T-helper 2 cell (primary cell): ENCODE results near the gene TLR8.
A peak's percentile ranks its signal among the peaks of the same experiment; 100 is the strongest.
"Not testable (repeated sequence)": the region's sequence is repeated elsewhere in the genome, so short reads cannot be mapped to it uniquely, and the experiment has no call there.

Experiments used
- DNase-seq, 5 experiments: peaks; one replicate each; pipeline versions ENCODE4 v3.0.0 to v3.0.0-alpha.2; 2012 to 2022

The TLR8 gene

DNA sequence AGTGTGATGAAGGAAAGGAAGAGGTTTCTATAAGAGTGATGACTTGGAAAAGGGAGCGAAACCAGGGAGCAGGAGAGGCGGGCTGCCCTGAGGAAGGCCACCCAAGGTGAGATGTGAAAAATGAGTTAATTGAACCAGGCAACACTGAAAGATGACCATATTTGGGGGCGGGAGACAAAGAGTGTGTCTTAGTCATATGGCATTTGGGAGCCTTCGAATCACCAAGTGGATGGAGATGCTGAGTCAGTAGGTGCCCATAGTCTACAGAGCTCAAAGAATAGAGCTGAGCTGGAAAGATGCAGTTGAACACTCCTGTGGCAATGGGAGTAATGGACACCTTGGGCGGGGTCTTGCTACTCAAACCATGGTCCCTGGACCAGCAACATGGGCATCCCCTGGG, 8.3 kb upstream of the TLR8 start:
- DNase-seq = no peak

DNA sequence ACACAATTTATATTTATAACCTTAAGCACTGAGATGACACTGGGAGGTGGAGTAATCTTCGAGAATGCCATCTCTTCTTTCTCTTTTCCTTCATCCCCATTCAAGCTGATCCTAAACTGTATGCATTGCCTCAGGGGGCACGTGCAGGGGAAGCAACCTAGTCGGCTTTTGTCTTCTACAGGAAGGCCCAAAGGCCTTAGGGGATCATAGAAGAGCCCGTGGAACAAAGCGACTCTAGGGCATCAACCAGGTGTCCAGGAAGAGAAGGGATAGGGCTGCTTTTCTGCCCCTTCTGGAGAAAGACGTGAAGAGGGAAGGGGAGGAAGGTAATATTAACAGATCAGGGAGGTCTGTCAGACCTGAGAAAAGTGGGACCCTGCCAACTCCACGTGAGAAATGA, 6.9 kb upstream of the TLR8 start:
- DNase-seq = no peak

DNA sequence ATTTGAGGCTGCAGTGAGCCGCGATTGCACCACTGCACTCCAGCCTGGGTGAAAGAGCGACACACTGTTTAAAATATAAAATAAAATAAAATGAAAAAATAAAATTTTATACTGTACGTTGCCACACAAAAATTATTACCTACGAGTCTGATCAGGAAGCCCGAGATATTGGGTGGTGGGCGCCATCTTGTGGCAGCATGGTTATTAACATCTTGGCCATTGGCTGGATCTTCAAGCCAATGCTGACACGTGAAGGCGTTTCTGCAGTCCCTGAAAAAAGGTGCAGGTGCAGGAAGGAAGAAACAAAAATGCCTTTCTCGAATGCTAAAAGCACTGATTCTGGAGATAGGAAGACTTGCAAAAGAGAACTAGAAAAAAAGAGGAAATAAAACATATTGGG, 4.9 kb upstream of the TLR8 start:
- DNase-seq = peak; percentile 6 to 63 (median 33)

DNA sequence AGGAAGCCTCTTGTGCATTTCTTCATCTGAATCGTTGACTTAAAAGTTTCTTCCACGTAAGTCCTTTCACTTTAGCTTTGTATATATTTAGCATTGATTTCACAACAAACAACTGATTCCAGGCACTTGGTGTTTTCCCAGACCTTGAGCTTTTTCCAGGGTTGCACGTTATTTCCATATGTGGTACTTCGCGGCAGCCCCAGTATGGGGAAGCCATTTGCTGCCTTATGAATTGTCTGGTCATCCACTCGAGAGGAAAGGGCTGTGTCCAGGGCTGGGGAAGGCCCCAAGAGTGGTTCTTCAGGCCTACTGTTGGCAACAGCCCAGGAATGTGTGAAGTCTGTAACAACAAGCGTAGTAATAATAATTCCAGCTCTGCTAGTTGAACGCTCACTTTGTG, 2.8 kb upstream of the TLR8 start:
- no peak for DNase-seq

DNA sequence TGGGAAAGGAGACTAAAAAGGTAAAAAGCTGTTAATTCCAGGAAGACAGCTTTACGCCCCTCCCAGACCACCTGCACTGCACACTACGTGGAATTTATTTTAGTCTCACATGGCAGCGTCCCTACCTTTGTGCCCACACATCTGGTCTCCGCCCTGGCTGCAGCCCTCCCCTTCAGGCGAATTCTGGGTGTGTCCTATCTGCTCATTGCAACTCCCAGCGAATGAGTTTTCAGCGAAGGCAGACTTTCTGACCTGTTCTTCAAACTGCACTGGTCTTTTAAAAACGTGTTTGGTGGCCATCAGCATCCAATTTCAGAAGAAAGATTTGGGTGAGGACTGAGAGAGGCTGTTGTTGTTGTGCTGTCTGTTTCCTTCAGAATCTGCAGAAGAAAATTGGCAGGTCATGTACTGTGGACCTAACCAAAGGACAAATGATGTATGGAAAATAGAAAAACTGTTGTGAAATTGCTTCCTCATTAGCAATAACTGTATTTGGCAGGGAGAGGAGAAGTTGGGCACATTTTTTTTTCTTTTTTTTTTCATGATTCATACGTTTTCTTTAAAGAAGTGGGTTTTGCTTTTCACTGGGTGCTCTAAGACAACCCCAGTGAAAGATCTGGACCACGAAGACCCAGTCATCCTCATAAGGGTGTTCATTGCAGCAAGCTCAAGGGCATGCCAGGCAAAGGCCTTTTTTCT, 4.2 kb downstream of the TLR8 start:
- DNase-seq = no peak

DNA sequence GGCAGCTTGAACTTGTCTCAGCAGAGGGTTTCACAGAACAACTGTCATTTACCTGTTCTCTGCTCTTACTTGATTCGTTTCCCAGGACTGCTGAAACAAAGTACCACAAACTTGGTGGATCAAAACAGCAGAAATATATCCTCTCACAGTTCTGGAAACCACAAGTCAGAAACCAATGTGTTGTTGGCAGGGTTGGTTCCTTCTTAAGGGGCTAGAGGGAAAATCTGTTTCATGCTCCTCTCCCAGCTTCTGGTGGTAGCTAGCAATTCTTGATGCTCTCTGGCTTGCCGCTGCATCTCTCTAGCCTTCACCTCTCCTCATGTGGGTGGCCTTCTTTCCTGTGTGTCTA, 4.7 kb downstream of the TLR8 start:
- no peak for DNase-seq

DNA sequence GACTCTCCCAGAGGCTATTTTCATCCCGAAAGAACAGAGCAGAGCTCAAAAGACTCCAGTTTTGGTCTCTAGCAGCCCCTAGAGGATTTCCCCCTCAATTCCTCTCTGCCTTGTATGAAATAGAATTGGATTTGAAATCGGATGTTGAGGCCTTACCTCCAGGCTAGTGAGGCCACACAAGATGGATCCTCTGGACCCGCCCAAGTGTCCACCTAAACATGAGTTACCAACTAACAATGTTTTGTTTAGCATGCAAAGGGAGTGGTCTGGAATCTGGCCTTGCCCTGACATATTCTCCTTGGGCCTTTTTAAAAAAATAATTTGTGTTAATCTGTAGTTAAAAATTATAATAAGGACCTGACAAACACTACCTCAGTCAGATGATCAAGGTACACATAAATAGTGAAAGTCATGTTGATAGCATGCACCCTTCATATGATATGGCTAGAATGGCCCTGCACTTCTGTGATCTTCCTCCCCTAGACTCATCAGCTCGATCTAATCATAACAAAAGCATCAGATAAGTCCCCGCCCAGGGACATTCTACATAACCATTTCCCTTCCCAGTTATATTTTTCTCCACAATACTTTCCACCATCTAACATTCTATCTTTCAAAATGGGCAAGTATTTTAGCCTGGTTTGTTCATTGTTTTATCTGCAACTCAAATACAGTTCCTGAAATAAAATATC, 6.5 kb downstream of the TLR8 start:
- DNase-seq = no peak

DNA sequence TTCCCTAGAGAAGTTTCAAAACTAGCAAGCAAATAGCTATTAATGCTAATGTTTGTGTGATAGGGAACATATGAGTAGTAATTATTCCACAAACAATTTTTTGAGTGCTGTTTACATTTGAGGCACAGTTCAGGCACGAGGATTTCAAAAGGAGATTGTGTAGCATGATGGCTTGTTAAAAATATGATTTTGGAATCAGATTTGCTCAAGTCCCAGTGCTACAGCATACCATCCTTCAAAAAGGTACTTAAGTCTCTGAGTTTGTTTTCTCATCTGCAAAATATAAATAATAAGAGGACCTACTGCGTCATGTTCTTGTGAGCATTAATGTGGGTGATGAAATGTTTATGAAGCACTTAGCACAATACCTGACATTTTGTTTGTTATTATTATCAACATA, 11.3 kb downstream of the TLR8 start:
- DNase-seq = no peak

DNA sequence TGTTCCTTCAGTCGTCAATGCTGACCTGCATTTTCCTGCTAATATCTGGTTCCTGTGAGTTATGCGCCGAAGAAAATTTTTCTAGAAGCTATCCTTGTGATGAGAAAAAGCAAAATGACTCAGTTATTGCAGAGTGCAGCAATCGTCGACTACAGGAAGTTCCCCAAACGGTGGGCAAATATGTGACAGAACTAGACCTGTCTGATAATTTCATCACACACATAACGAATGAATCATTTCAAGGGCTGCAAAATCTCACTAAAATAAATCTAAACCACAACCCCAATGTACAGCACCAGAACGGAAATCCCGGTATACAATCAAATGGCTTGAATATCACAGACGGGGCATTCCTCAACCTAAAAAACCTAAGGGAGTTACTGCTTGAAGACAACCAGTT, 12.6 kb downstream of the TLR8 start:
- DNase-seq = peak in 1 of 5 experiments; percentile 15

DNA sequence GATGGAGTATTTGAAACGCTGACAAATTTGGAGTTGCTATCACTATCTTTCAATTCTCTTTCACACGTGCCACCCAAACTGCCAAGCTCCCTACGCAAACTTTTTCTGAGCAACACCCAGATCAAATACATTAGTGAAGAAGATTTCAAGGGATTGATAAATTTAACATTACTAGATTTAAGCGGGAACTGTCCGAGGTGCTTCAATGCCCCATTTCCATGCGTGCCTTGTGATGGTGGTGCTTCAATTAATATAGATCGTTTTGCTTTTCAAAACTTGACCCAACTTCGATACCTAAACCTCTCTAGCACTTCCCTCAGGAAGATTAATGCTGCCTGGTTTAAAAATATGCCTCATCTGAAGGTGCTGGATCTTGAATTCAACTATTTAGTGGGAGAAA, 13.2 kb downstream of the TLR8 start:
- no peak for DNase-seq

DNA sequence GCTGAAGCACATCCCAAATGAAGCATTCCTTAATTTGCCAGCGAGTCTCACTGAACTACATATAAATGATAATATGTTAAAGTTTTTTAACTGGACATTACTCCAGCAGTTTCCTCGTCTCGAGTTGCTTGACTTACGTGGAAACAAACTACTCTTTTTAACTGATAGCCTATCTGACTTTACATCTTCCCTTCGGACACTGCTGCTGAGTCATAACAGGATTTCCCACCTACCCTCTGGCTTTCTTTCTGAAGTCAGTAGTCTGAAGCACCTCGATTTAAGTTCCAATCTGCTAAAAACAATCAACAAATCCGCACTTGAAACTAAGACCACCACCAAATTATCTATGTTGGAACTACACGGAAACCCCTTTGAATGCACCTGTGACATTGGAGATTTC, 14.6 kb downstream of the TLR8 start:
- peak in 1 of 5 experiments; percentile 27 for DNase-seq

DNA sequence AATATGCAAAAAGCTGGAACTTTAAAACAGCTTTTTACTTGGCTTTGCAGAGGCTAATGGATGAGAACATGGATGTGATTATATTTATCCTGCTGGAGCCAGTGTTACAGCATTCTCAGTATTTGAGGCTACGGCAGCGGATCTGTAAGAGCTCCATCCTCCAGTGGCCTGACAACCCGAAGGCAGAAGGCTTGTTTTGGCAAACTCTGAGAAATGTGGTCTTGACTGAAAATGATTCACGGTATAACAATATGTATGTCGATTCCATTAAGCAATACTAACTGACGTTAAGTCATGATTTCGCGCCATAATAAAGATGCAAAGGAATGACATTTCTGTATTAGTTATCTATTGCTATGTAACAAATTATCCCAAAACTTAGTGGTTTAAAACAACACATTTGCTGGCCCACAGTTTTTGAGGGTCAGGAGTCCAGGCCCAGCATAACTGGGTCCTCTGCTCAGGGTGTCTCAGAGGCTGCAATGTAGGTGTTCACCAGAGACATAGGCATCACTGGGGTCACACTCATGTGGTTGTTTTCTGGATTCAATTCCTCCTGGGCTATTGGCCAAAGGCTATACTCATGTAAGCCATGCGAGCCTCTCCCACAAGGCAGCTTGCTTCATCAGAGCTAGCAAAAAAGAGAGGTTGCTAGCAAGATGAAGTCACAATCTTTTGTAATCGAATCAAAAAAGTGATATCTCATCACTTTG, 15.6 kb downstream of the TLR8 start:
- DNase-seq = no peak

DNA sequence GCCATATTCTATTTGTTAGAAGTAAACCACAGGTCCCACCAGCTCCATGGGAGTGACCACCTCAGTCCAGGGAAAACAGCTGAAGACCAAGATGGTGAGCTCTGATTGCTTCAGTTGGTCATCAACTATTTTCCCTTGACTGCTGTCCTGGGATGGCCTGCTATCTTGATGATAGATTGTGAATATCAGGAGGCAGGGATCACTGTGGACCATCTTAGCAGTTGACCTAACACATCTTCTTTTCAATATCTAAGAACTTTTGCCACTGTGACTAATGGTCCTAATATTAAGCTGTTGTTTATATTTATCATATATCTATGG, 16.1 kb downstream of the TLR8 start:
- no peak for DNase-seq

DNA sequence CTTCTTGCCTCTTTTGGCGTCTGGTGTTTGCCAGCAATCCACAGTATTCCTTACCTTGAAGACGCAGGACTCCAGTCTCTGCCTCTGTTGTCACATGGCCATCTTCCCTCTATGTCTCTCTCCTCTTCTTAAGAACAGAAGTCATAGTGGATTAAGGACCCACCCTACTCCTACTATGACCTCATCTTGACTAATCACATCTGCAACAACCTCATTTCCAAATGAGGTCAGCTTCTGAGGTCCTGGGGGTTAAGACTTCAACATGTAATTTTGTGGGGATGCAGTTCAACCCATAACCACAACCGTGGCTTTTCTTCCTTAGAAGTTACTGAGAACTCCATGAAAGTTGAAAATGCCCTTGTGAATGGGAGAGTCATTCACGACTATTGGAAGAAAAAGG, 23.3 kb downstream of the TLR8 start:
- no peak for DNase-seq

DNA sequence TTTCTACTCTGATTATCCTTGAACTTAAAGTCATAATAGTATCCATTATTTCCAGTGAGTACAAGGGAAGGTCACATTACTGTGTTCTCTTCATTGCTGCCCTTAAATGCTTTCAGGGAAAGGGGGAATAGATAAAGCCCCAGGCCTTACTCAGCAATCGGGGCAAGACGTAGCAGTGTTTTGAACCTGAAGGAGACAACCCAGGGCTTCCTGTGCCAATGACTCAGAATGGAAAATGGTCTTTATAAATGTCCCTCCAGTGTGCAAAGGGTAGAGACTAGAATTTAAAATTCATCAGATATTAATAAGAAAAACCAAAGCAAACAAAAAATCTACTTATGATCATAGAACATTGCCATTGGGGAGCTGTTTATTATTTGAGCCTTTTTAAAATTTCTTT, 23.7 kb downstream of the TLR8 start:
- DNase-seq = no peak

DNA sequence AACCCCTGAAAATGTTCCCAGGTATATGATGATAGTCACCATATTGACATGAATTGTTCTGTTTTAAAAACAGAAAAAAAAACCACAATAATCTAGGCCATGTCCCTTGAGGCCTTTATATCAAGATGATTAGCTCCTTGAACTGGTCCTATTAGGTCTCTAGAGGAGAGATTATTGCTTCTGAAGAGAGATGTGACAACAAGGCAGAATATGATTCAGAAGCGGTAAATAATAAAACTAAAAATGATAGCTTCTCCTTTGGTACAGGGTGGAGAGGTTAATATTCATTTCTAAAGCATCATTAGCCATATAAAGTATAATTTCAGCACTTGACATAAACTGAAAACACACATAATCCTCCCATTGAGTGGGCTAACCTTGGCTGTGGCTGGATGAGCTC, 25.8 kb downstream of the TLR8 start:
- no peak for DNase-seq

DNA sequence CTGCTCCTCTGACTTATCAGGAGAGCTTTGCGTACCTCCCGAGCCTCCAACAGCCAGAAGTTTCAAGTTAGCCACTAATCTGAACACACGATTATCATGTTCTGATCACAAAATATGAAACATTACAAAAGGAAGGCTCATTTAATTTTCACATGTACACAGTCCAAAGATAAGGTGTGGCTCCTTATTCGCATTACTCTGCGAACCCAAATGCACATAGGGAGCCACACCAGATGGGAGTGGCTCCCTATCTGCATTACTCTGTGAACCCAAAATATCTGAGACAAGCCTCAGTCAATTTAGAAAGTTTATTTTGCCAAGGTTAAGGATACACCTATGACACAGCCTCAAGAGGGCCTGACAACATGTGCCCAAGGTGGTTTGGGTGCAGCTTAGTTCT, 28.4 kb downstream of the TLR8 start:
- DNase-seq = no peak

DNA sequence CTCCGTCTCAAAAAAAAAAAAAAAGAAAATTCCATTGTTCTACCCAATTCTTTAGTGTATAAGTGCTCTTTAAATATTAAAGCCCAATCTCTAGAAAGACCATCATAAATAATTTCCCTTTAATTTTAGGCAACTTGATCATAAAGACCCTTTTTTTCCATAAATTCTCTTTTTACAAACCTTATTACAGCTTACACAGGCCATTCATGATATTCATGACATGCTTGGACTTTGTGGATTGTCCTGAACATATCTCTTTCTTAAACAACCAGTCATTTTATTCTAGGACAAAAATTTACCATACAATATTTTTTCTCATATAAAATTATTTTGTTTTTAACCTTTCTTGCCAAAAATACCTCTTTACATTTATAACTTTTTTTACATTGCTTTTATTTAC, 30.5 kb downstream of the TLR8 start:
- no peak for DNase-seq

DNA sequence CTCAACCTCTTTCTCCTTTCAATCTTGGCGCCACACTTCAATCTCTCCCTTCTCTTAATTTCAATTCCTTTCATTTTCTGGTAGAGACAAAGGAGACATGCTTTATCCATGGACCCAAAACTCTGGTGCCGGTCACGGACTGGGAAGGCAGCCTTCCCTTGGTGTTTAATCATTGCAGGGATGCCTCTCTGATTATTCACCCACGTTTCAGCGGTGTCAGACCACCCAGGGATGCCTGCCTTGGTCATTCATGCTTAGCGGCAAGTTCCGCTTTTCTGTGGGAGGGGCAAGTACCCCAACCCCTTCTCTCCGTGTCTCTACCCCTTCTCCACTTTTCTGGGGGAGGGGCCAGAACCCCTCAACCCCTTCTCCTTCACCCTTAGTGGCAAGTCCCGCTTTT, 34.1 kb downstream of the TLR8 start:
- not testable (repeated sequence) for DNase-seq

DNA sequence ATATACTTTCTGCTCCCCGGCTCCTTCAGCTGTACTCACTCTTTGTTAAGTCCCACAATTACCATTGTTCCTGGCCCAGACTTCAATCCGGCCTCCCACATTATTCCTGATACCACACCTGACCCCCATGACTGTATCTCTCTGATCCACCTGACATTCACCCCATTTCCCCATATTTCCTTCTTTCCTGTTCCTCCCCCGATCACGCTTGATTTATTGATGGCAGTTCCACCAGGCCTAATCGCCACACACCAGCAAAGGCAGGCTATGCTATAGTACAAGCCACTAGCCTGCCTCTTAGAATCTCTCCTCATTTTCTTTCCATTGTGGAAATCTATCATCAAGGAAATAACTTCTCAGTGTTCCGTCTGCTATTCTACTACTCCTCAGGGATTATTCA, 37.2 kb downstream of the TLR8 start:
- not testable (repeated sequence) for DNase-seq

DNA sequence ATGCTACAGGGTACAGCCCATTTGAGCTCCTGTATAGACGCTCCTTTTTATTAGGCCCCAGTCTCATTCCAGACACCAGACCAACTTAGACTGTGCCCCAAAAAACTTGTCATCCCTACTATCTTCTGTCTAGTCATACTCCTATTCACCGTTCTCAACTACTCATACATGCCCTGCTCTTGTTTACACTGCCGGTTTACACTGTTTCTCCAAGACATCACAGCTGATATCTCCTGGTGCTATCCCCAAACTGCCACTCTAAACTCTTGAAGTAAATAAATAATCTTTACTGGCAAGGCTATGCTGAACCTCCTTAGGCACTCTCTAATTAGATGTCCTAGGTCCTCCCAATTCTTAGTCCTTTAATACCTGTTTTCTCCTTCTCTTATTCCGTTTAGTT, 38.0 kb downstream of the TLR8 start:
- not testable (repeated sequence) for DNase-seq

DNA sequence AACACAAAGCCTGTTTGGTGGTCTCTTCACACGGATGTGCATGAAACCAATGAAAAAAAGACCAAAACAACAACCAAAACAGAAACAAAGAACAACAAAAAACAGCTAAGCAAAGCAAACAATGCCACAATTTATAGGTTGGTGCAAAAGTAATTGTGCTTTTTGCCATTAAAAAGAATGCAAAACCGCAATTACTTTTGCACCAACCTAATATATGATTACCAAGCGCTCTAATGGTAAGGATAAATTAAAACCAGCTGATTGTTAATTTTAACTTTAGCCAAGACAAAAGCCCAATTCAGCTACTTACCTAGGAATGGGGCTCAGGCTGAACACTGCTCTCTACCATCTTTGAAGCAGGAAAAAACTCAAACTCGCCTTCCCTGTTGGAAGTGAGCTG, 39.1 kb downstream of the TLR8 start:
- no peak for DNase-seq

DNA sequence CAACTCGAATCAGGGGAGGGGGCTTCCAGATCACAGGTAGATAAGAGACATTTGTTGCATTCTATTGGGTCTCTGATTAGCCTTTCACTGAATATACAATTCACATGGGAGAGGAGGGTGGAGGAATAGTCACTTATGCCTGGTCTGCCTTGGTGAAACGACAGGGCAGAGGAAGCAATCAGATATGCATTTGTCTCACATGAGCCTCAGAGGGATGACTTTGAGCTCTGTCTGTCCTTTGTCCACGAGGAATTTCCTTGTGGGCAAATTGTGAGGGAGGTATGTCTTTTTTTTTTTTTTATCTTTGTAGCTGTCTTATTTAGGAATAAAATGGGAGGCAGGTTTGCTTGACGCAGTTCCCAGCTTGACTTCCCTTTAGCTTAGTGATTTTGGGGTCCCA, 40.0 kb downstream of the TLR8 start:
- DNase-seq = no peak

DNA sequence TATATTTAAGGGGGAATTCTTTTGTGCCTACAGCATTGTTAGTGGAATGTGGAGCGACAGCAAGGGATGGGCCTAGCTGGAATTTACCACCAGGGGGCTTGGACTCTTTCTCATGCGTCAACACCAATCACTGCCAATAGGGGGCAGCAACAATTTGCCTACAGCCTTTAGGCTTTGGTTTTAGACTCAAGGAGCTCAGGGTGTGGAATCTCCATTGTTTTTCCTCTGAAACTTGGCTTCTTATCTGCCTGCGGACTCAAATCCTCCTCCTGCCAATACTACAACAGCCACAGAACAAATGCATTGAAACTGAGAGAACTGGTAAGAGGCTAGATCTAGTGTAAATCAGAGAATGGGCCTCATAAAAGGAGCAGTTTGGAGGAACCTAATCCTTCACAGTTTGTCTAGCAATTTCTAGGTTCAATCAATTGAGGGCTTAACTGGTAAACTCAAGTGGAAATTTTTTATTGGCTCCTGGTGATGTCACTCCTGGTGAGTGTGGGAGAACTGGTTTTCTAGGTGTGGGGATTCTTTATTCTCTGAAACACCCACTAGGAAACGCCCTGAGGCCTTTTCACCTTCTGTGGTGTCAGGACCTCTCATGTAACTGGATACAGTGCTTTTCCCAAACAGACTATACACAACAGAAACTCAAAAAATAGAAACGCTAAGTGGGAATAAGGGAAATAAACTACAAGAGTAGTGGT, 40.6 kb downstream of the TLR8 start:
- DNase-seq = peak in 4 of 5 experiments; percentile 54 to 72 (median 66)
